Progenitor cell of endocrine pancreas (in vitro differentiated cells): ENCODE measurements around the gene TMED10. TPM values are rescaled to one million over a fixed set of nuclear protein-coding genes. Genes with fewer than 3 reads are reported as not detected.
A peak's percentile ranks its signal among the peaks of the same experiment; 100 is the strongest.
"Not testable (repeated sequence)": the region's sequence is repeated elsewhere in the genome, so short reads cannot be mapped to it uniquely, and the experiment has no call there.

Source experiments
- DNase-seq: peaks from one replicate; pipeline ENCODE4 v3.0.0; 2021; ENCODE audit warnings: low spot score; ENCODE audit not compliant: unreplicated experiment
- H3K27ac Mint-ChIP-seq: 2 replicates; pipeline ENCODE4 v1.8.0; 2021; ENCODE audit warnings: mild to moderate bottlenecking, moderate library complexity, mixed read lengths
- H3K27me3 Mint-ChIP-seq: 2 replicates; pipeline ENCODE4 v1.8.0; 2021; ENCODE audit warnings: mixed read lengths
- H3K36me3 Mint-ChIP-seq: 2 replicates; pipeline ENCODE4 v1.8.0; 2022; ENCODE audit warnings: mixed read lengths; ENCODE audit not compliant: insufficient read depth
- H3K4me1 Mint-ChIP-seq: 2 replicates; pipeline ENCODE4 v1.8.0; 2021; ENCODE audit warnings: low read depth, mixed read lengths
- H3K4me3 Mint-ChIP-seq: 2 replicates; pipeline ENCODE4 v1.8.0; 2021; ENCODE audit warnings: low read depth, mild to moderate bottlenecking, moderate library complexity, mixed read lengths
- H3K9me3 Mint-ChIP-seq: 2 replicates; pipeline ENCODE4 v1.8.0; 2021; ENCODE audit warnings: low read depth, mixed read lengths
- CTCF ChIP-seq: fragments of 200-600 bp; sonication (generic); IDR thresholded peaks from one replicate; pipeline ENCODE4 v1.5.0; 2021; ENCODE audit warnings: antibody characterized with exemption, mild to moderate bottlenecking; ENCODE audit not compliant: unreplicated experiment
- total RNA-seq: library from RNA; stranded (reverse); gene quantifications from 2 replicates; pipeline ENCODE4 v1.2.1, GENCODE V29; 2021

The TMED10 gene
- total RNA-seq, 1 donor from 2014 or later = 288 TPM

- H3K4me1 Mint-ChIP-seq = peaks cover 8% of the 10 kb centered on the region
- peaks cover 17% of the 10 kb centered on the region for H3K27me3 Mint-ChIP-seq
- no peaks in the 10 kb centered on the region for H3K9me3 Mint-ChIP-seq
- DNase-seq = no peak
- H3K36me3 Mint-ChIP-seq = peaks cover 2% of the 10 kb centered on the region
- TF ChIP-seq CTCF = no peak
- H3K27ac Mint-ChIP-seq = no peak overlapping the region
- H3K4me3 Mint-ChIP-seq = no peak overlapping the region
These were observed 6.8 kb upstream of the TMED10 start for GRCh38 chr14:75183225-75183624.

DNA sequence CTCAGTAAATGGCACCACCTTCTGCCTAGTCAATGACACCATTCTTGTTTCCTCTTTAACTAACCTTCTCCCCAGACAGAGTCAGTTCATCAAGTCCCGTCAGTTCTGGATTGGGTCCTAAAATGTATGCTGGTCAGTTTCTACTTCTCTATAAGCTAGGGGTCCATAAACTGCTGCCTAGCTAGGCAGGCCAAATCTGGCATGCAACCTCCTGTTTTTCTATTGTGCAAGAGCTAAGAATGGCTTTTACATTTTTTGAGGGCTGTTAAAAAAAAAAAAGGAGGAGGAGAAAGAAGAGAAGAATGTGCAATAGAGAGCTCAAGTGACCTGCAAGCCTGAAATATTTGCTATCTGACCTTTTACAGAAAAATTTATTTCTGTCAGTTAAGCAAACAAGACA lies 6.4 kb upstream of the TMED10 start:
- Mint-ChIP-seq H3K36me3 (peaks cover 2% of the 10 kb centered on the region), H3K4me3 (no peak overlapping the region), H3K9me3 (no peaks in the 10 kb centered on the region), H3K27me3 (peaks cover 16% of the 10 kb centered on the region), H3K4me1 (peaks cover 8% of the 10 kb centered on the region), H3K27ac (no peak overlapping the region)
- DNase-seq = no peak
- no peak for TF ChIP-seq CTCF

- H3K9me3 Mint-ChIP-seq, H3K36me3 Mint-ChIP-seq, DNase-seq, H3K4me3 Mint-ChIP-seq, H3K4me1 Mint-ChIP-seq, H3K27ac Mint-ChIP-seq: not testable (repeated sequence)
- H3K27me3 Mint-ChIP-seq = peaks cover 16% of the 10 kb centered on the region
These were observed 5.8 kb upstream of the TMED10 start for GRCh38 chr14:75182163-75182562.

- no peak for DNase-seq
- TF ChIP-seq CTCF = no peak
- H3K4me3 Mint-ChIP-seq = no peak overlapping the region
These were observed 5.1 kb upstream of the TMED10 start for GRCh38 chr14:75181293-75182062.

DNA sequence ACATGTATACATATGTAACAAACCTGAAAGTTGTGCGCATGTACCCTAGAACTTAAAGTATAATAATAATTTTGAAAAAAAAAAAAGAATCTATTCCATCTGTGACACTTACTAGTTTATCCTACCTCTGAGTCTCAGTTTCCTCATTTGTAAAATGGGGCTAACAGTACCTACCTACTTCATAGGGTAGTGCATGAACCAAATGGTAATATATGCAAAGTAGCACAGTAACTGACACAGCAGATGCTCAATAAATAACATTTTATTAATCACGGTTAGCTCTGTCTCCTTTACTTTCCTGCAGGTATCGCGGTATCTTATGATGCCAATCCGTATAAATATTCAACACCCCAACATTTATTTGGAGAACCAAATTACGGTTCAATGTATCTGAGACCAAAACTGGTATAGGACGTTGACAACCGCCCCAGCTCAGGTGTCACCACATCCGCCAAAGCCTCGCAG lies 703 bp downstream of the TMED10 start:
- no peak for TF ChIP-seq CTCF
- no peak for DNase-seq
- H3K27ac Mint-ChIP-seq = peak overlapping the region; percentile 98
- H3K27me3 Mint-ChIP-seq = peaks cover 3% of the 10 kb centered on the region
- H3K36me3 Mint-ChIP-seq = peaks cover 3% of the 10 kb centered on the region
- peak overlapping the region; percentile 92 for H3K4me3 Mint-ChIP-seq
- H3K9me3 Mint-ChIP-seq = no peaks in the 10 kb centered on the region
- peaks cover 18% of the 10 kb centered on the region for H3K4me1 Mint-ChIP-seq

More at GRCh38 chr14:75181293-75182062, 5.1 kb upstream of the TMED10 start:
- H3K27ac Mint-ChIP-seq = no peak overlapping the region
- H3K9me3 Mint-ChIP-seq = no peaks in the 10 kb centered on the region
- H3K36me3 Mint-ChIP-seq = peaks cover under 1% of the 10 kb centered on the region
- peaks cover 8% of the 10 kb centered on the region for H3K4me1 Mint-ChIP-seq
- peaks cover 12% of the 10 kb centered on the region for H3K27me3 Mint-ChIP-seq

DNA sequence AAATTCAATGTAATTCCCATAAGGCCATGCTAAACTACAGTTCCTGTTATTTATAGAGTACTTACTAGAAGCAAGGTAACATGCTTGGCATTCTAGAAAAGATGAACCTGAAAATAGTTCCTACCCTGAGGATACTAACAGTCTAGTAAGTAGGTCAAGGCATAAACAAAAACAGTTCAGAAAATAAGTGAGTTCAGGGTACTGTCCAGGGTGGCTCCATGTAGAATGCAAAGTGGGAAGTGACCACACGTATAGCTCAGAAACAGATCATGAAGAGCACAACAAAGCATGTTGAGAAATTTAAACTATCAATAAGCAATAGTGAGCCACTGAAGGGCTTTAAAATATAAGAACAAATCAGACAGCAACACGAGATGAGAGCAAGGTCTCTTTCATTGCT lies 2.3 kb downstream of the TMED10 start:
- H3K27ac Mint-ChIP-seq = no peak overlapping the region
- DNase-seq = no peak
- H3K4me3 Mint-ChIP-seq = peak overlapping the region; percentile 57
- peaks cover 3% of the 10 kb centered on the region for H3K36me3 Mint-ChIP-seq
- H3K4me1 Mint-ChIP-seq = peaks cover 18% of the 10 kb centered on the region
- no peaks in the 10 kb centered on the region for H3K9me3 Mint-ChIP-seq
- TF ChIP-seq CTCF = no peak
- H3K27me3 Mint-ChIP-seq = no peaks in the 10 kb centered on the region
